DND-41 (cell line): ENCODE data around the gene PLEK.
"Not testable (repeated sequence)": the region's sequence is repeated elsewhere in the genome, so short reads cannot be mapped to it uniquely, and the experiment has no call there.

Experiments
- CTCF ChIP-seq: IDR thresholded peaks from 2 replicates; pipeline ENCODE4 v1.5.1; 2012; ENCODE audit warnings: borderline replicate concordance, low read length, moderate library complexity, mild to moderate bottlenecking; ENCODE audit not compliant: poor library complexity, severe bottlenecking; ENCODE audit errors: extremely low read depth
- EZH2 ChIP-seq: IDR thresholded peaks from 3 replicates; pipeline ENCODE4 v1.6.1; 2012; ENCODE audit warnings: borderline replicate concordance, low read depth, mild to moderate bottlenecking, moderate library complexity, low read length, inconsistent platforms; ENCODE audit not compliant: severe bottlenecking

- not testable (repeated sequence) for TF ChIP-seq CTCF, EZH2
Observed at GRCh38 chr2:68397704-68398263, 32.7 kb downstream of the PLEK start.
